NCI-H2081 treated with DMSO at 0.1 percent for 48 hours (cell line): ENCODE data around the gene MOCOS.

ENCODE experiments used
- DNase-seq: peaks from one replicate; lab custom pipeline; 2025; lab: John Stamatoyannopoulos, UW

Gene MOCOS

GRCh38 chr18:36179562-36180355, 7.5 kb upstream of the MOCOS start:
- DNase-seq, result no peak

GRCh38 chr18:36181441-36181840, 5.9 kb upstream of the MOCOS start:
- no peak for DNase-seq

- DNase-seq, result no peak
Measured at GRCh38 chr18:36181898-36182506, 5.3 kb upstream of the MOCOS start.

GRCh38 chr18:36183033-36183432, 4.3 kb upstream of the MOCOS start:
- no peak for DNase-seq

GRCh38 chr18:36183987-36184386, 3.3 kb upstream of the MOCOS start:
- no peak for DNase-seq

- DNase-seq, result no peak
Measured at GRCh38 chr18:36185157-36185556, 2.1 kb upstream of the MOCOS start.

GRCh38 chr18:36185901-36186460, 1.3 kb upstream of the MOCOS start:
- no peak for DNase-seq

GRCh38 chr18:36186461-36187192, 670 bp upstream of the MOCOS start:
- no peak for DNase-seq

- DNase-seq, result no peak
Measured at GRCh38 chr18:36187826-36188721, 777 bp downstream of the MOCOS start.

- no peak for DNase-seq
Measured at GRCh38 chr18:36188916-36189315, 1.6 kb downstream of the MOCOS start.

GRCh38 chr18:36189486-36189885, 2.2 kb downstream of the MOCOS start:
- DNase-seq, result no peak

- no peak for DNase-seq
Measured at GRCh38 chr18:36191286-36191685, 4.0 kb downstream of the MOCOS start.

- no peak for DNase-seq
Measured at GRCh38 chr18:36191711-36192110, 4.4 kb downstream of the MOCOS start.

GRCh38 chr18:36194600-36195315, 7.5 kb downstream of the MOCOS start:
- DNase-seq, result no peak

GRCh38 chr18:36195427-36196122, 8.3 kb downstream of the MOCOS start:
- no peak for DNase-seq

GRCh38 chr18:36196238-36196995, 9.1 kb downstream of the MOCOS start:
- peak; percentile 2 for DNase-seq

GRCh38 chr18:36197511-36198166, 10.3 kb downstream of the MOCOS start:
- DNase-seq, result no peak

GRCh38 chr18:36199691-36200295, 12.5 kb downstream of the MOCOS start:
- no peak for DNase-seq

GRCh38 chr18:36200354-36200771, 13.1 kb downstream of the MOCOS start:
- DNase-seq, result no peak
